Skeletal muscle cell (primary cell): ENCODE data around the gene PSMD11.
A peak's percentile ranks its signal among the peaks of the same experiment; 100 is the strongest.
"Not testable (repeated sequence)": the region's sequence is repeated elsewhere in the genome, so short reads cannot be mapped to it uniquely, and the experiment has no call there.

Experiments used
- DNase-seq: peaks from one replicate; pipeline ENCODE4 v3.0.0-alpha.2; 2010; ENCODE audit warnings: low read depth
- H3K4me3 ChIP-seq: 2 replicates; pipeline ENCODE4 v1.5.1; 2011; ENCODE audit warnings: low read depth, mild to moderate bottlenecking, control low read depth, low read length, moderate library complexity

The PSMD11 gene

GRCh38 chr17:32444301-32445073 lies at the start of gene PSMD11:
Gene PSMD11 (plus strand): TSS chr17:32444510. CDS start chr17:32444524, 14 bp downstream.
- peak within 1 kb of the TSS; percentile 95 for H3K4me3 ChIP-seq
- DNase-seq = peak; percentile 84

DNA sequence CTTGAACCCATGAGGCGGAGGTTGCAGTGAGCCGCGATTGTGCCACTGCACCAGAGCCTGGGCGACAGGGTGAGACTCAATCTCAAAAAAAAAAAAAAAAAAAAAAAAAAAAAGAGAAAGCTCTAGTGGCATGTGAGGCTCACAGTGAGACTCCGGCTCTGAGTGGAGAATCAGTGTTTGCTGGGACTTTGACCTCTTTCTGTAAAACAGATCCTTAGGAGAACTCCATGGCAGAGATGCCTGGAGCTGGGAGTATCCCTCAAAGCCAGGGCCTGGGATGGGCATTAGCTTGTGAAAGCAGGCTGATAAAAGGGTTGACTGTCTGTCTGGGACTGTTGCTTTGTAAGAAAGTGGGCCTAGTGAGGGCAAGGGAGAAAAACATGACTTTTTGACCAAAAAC lies 48.0 kb upstream of the PSMD11 start:
- no peak for DNase-seq
- no peak overlapping the region for H3K4me3 ChIP-seq

- no peak overlapping the region for H3K4me3 ChIP-seq
- DNase-seq = no peak
Observed at GRCh38 chr17:32398946-32399345, 45.4 kb upstream of the PSMD11 start.

GRCh38 chr17:32410085-32410484 lies 34.2 kb upstream of the PSMD11 start:
- H3K4me3 ChIP-seq, DNase-seq: not testable (repeated sequence)

- DNase-seq = no peak
- H3K4me3 ChIP-seq = no peak overlapping the region
Observed at GRCh38 chr17:32426894-32427293, 17.4 kb upstream of the PSMD11 start.

DNA sequence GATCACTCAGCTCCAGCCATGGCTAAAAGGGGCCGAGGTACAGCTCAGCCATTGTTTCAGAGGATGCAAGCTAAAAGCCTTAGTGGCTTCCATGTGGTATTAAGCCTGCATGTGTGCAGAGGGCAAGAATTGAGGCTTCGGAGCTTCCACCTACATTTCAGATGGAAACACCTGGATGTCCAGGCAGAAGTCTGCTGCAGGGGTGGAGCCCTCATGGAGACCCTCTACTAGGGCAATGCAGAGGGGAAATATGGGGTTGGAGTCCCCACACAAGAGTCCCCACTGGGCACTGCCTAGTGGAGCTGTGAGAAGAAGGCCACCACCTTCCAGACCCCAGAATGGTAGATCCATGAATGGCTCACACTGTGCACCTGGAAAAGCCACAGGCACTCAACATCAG lies 14.7 kb upstream of the PSMD11 start:
- DNase-seq = no peak
- no peak overlapping the region for H3K4me3 ChIP-seq

DNA sequence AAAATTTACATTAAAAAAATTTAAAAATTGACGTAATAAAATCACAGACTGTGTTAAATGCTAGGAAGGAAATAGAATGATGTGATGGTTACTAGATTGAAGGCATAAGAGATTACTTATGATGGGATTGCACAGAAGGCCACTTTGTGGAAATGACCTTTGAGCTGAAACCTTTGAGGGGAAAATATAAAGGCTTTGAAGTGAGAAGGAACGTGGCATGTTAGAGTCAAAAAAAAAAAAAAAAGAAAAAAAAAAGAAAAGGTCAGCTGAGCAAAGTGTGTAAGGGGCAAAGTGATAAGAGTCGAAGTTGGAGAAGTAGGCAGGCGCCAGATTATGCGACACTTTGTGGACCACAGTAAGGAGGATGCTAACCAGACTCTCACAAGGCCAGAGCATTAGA lies 3.6 kb upstream of the PSMD11 start:
- H3K4me3 ChIP-seq = no peak overlapping the region
- DNase-seq = no peak

DNA sequence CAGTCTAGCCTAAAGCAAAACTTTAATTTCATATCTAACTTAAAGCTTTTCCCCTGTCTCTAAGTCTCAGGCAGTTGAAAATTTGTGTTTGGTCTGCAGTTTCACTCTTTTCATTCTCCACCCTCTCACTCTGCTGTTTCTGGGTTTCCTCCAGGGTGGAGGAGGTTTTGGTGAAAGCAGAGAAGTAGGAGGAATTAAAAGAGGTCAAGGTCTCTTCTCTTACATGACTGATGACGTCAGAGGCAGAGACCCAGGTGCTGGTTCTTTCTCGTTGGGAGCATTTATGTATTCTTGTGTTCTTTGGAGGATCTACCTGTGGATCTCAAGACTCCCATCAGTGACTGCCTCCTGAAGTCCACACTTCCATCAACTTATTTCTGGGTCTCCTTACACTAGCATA lies 2.4 kb upstream of the PSMD11 start:
- H3K4me3 ChIP-seq = no peak overlapping the region

GRCh38 chr17:32443827-32444300 lies 446 bp upstream of the PSMD11 start:
- DNase-seq = no peak
- peak overlapping the region; percentile 95 for H3K4me3 ChIP-seq

More for the DNA sequence above, 2.4 kb upstream of the PSMD11 start:
- DNase-seq = no peak

- peak overlapping the region; percentile 95 for H3K4me3 ChIP-seq
Observed at GRCh38 chr17:32445074-32445415, 735 bp downstream of the PSMD11 start.

GRCh38 chr17:32445497-32445896 lies 1.2 kb downstream of the PSMD11 start:
- no peak for DNase-seq

More at GRCh38 chr17:32445074-32445415, 735 bp downstream of the PSMD11 start:
- no peak for DNase-seq

GRCh38 chr17:32445971-32446370 lies 1.7 kb downstream of the PSMD11 start:
- H3K4me3 ChIP-seq = peak overlapping the region; percentile 95
- no peak for DNase-seq

More at GRCh38 chr17:32445497-32445896, 1.2 kb downstream of the PSMD11 start:
- peak overlapping the region; percentile 95 for H3K4me3 ChIP-seq

- DNase-seq = no peak
- H3K4me3 ChIP-seq = no peak overlapping the region
Observed at GRCh38 chr17:32446949-32447348, 2.6 kb downstream of the PSMD11 start.

- DNase-seq = no peak
Observed at GRCh38 chr17:32449963-32450362, 5.7 kb downstream of the PSMD11 start.

DNA sequence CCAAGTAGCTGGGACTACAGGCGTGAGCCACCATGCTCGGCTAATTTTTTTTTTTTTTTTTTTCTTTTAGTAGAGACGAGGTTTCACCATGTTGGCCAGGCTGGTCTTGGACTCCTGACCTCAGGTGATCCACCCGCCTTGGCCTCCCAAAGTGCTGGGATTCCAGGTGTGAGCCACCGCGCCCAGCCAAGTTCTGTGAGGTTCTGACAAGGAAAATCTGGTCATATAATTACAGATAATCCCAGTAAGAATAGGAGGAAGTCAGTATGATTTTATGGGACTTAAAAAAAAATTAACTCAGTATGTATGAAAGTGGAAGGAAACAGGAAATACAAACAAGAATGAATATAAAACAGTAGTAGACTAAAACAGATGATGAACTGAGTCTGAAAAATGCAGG lies 6.1 kb downstream of the PSMD11 start:
- not testable (repeated sequence) for DNase-seq, H3K4me3 ChIP-seq

More at GRCh38 chr17:32449963-32450362, 5.7 kb downstream of the PSMD11 start:
- H3K4me3 ChIP-seq = no peak overlapping the region

DNA sequence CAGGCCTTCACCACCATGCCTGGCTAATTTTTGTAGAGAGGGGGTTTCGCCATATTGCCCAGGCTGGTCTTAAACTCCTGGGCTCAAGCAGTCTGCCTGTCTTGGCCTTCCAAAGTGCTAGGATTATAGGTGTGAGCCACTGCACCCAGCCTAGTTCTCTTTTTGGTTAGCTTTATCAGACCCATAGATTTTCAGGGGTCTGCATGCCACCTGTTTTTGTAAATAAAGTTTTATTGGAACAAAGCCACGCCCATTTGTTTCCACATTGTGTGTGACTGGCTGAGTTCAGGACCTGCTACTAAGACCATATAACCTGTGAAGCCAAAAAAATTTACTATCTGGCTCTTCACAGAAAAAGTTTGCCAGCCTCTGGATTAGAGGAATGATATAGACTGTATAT lies 7.6 kb downstream of the PSMD11 start:
- no peak for DNase-seq
- H3K4me3 ChIP-seq = no peak overlapping the region

DNA sequence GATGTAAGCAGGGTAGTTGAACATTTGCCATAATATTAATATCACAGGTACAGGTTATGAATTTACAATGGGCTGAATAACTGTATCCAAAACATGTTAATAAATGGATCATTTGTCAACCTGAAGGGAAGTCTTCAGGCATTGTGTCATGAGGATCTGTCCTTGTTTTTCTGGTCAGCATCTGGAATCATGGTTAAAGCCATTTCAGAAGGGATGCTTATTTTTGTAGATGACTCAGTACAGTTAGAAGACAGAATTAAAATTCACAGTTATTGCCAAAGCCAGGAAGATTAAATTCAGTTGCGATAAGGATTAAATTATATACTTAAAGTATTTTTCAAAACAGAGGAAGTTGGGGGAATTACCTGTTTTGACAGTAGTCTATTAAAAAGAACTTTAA lies 8.0 kb downstream of the PSMD11 start:
- no peak for DNase-seq
- no peak overlapping the region for H3K4me3 ChIP-seq

DNA sequence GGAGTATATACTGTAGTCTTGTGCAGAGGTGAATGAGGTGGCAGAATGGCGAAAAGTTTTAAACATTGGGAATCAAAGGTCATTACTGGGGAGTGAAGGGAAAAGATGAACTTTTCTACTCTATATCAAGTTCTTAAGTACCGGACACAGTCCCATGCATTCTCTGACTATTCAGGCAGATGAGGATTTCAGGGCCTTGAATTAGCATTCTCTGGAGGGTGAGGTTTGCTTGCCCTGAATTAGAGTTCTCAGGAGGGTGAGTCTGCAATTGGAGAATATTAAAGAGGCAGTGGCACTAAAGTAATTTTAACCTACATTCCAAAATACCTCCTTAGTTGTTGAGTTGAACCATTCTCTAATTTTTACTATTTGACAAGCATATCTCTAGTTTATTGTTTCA lies 9.1 kb downstream of the PSMD11 start:
- no peak for DNase-seq

GRCh38 chr17:32458371-32458770 lies 14.1 kb downstream of the PSMD11 start:
- no peak overlapping the region for H3K4me3 ChIP-seq
- DNase-seq = no peak

More for the DNA sequence above, 9.1 kb downstream of the PSMD11 start:
- H3K4me3 ChIP-seq = no peak overlapping the region

GRCh38 chr17:32460054-32460453 lies 15.7 kb downstream of the PSMD11 start:
- H3K4me3 ChIP-seq = no peak overlapping the region
- no peak for DNase-seq

- DNase-seq = no peak
- no peak overlapping the region for H3K4me3 ChIP-seq
Observed at GRCh38 chr17:32461498-32461852, 17.2 kb downstream of the PSMD11 start.
